Trophoblast cell (in vitro differentiated cells and primary cell): ENCODE measurements around the gene KIF26A.

Source experiments
- DNase-seq, 2 donors: peaks; one replicate each; pipeline ENCODE4 v3.0.0-alpha.2; 2016
- H2AFZ ChIP-seq: 2 replicates; pipeline ENCODE4 v1.6.1; 2013; ENCODE audit warnings: low read length, moderate library complexity, mild to moderate bottlenecking; ENCODE audit not compliant: insufficient read depth, poor library complexity
- H2AK5ac ChIP-seq: 2 replicates; pipeline ENCODE4 v1.6.1; 2013; ENCODE audit warnings: mild to moderate bottlenecking, low read length
- H2BK120ac ChIP-seq: 2 replicates; pipeline ENCODE4 v1.6.1; 2013; ENCODE audit warnings: low read length, mild to moderate bottlenecking, moderate library complexity; ENCODE audit not compliant: insufficient read depth, poor library complexity
- H2BK12ac ChIP-seq: 2 replicates; pipeline ENCODE4 v1.6.1; 2013; ENCODE audit warnings: mild to moderate bottlenecking, low read length, moderate library complexity
- H2BK5ac ChIP-seq: 2 replicates; pipeline ENCODE4 v1.6.1; 2013; ENCODE audit warnings: low read length, low read depth, moderate library complexity, mild to moderate bottlenecking; ENCODE audit not compliant: poor library complexity
- H3K14ac ChIP-seq: 2 replicates; pipeline ENCODE4 v1.6.1; 2013; ENCODE audit warnings: mild to moderate bottlenecking, low read length
- H3K18ac ChIP-seq: 2 replicates; pipeline ENCODE4 v1.6.1; 2013; ENCODE audit warnings: mild to moderate bottlenecking, low read length
- H3K23ac ChIP-seq: 2 replicates; pipeline ENCODE4 v1.6.1; 2013; ENCODE audit warnings: low read length
- H3K27ac ChIP-seq: 2 replicates; pipeline ENCODE4 v1.5.1; 2013; ENCODE audit warnings: low read depth, mild to moderate bottlenecking, inconsistent platforms, low read length, moderate library complexity
- H3K27me3 ChIP-seq: 2 replicates; pipeline ENCODE4 v1.6.1; 2013; ENCODE audit warnings: inconsistent platforms, mild to moderate bottlenecking, low read length, moderate library complexity; ENCODE audit not compliant: insufficient read depth
- H3K36me3 ChIP-seq, 2 experiments: 1 replicate in 1 of 2; 2 replicates in 1 of 2; pipeline ENCODE4 v1.6.1; 2013; ENCODE audit warnings: low read length in 2 of 2, mild to moderate bottlenecking in 2 of 2, moderate library complexity in 1 of 2; ENCODE audit not compliant: insufficient read depth in 2 of 2, control insufficient read depth in 1 of 2
- H3K4ac ChIP-seq: 2 replicates; pipeline ENCODE4 v1.6.1; 2013; ENCODE audit warnings: low read depth, mild to moderate bottlenecking, low read length, moderate library complexity
- H3K4me1 ChIP-seq, 2 experiments: 1 replicate in 1 of 2; 2 replicates in 1 of 2; pipeline ENCODE4 v1.6.1; 2013; ENCODE audit warnings: low read length in 2 of 2, mild to moderate bottlenecking in 2 of 2, moderate library complexity in 1 of 2; ENCODE audit not compliant: insufficient read depth in 2 of 2, control insufficient read depth in 1 of 2
- H3K4me2 ChIP-seq: 2 replicates; pipeline ENCODE4 v1.6.1; 2013; ENCODE audit warnings: inconsistent platforms, mild to moderate bottlenecking, low read length, moderate library complexity
- H3K4me3 ChIP-seq: 2 replicates; pipeline ENCODE4 v1.5.1; 2013; ENCODE audit warnings: mild to moderate bottlenecking, low read depth, low read length, inconsistent platforms
- H3K79me1 ChIP-seq: one replicate; pipeline ENCODE4 v1.6.1; 2013; ENCODE audit warnings: low read length
- H3K79me2 ChIP-seq: 2 replicates; pipeline ENCODE4 v1.6.1; 2013; ENCODE audit warnings: low read length, mild to moderate bottlenecking; ENCODE audit not compliant: control insufficient read depth, insufficient read depth, poor library complexity
- H3K9ac ChIP-seq: 2 replicates; pipeline ENCODE4 v1.6.1; 2013; ENCODE audit warnings: mild to moderate bottlenecking, low read length
- H3K9me3 ChIP-seq: 2 replicates; pipeline ENCODE4 v1.6.1; 2013; ENCODE audit warnings: low read depth, mild to moderate bottlenecking, control low read depth, inconsistent platforms, low read length; ENCODE audit not compliant: insufficient read depth
- H4K12ac ChIP-seq: 2 replicates; pipeline ENCODE4 v1.6.1; 2013; ENCODE audit warnings: low read depth, mild to moderate bottlenecking, low read length, moderate library complexity
- H4K8ac ChIP-seq: 2 replicates; pipeline ENCODE4 v1.6.1; 2013; ENCODE audit warnings: low read depth, mild to moderate bottlenecking, low read length, moderate library complexity
- H4K91ac ChIP-seq: one replicate; pipeline ENCODE4 v1.6.1; 2013; ENCODE audit warnings: low read depth, mild to moderate bottlenecking, low read length, moderate library complexity
- WGBS: extraction: QIAGEN DNeasy Blood & Tissue Kit; methylation state at CpG from one replicate; pipeline ENCODE4 v1.1.7; 2013; ENCODE audit warnings: missing lambda C conversion rate; ENCODE audit not compliant: insufficient read length, insufficient coverage; ENCODE audit errors: extremely low coverage; 5-methylcytosine and 5-hydroxymethylcytosine counted together

KIF26A gene

DNA sequence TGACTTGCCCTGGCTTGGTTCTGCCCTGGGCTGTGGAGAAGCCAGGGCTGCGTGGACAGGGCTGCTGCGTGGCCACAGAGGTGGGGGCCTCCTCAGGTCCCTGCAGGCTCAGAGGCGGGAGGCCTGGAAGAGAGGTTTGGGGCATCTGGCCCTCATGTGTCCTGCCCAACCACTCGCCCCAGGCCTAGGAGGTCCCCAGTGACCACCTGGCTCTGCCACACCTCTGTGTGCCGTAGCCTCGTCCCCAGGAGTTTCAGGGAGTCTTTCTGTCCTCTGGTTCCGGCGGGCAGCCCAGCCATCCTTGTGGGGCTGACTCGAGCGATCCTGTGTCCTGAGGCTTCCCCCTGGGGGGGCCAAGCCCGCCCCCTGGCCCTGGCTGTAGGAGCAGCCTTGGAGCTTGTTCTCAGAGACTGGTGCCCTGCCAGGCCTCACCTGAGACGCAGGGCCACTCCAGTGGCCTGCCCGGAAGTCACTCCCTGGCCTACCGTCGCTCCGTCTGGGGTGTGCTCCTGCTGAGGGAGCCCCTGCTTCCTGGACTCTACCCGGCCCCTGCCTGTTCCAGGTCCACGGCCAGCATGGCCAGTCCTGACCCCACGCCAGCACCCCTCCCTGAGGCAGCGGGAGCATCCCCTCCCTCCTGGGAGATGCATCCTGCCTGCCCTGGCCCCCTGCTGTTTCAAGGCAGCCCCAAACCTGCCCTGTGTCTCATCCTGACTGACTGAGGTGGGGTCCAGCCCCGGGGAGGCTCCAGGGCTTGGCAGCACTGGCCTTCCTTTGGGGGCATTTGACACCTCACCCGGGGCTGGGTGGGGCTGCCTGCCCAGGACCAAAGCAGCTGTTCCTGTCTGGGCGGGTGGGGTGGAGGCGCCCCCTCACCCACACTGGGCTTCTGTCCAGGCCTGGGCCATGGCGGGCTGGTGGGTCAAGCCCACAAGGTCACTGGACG lies 39.0 kb upstream of the KIF26A start:
- Histone ChIP-seq H4K8ac (no peak overlapping the region), H3K9me3 (peaks cover 2% of the 10 kb centered on the region), H3K4me3 (no peak overlapping the region), H3K14ac (no peak overlapping the region), H3K4me1 (no peaks in the 10 kb centered on the region), H4K12ac (no peak overlapping the region), H2BK12ac (no peak overlapping the region), H3K4me2 (no peak overlapping the region), H3K27me3 (no peaks in the 10 kb centered on the region), H3K27ac (no peak overlapping the region), H2AK5ac (no peak overlapping the region), H3K9ac (no peak overlapping the region), H3K4ac (no peak overlapping the region), H3K79me1 (no peaks in the 10 kb centered on the region), H2AFZ (no peak overlapping the region), H2BK120ac (no peak overlapping the region), H4K91ac (no peak overlapping the region), H3K36me3 (no peaks in the 10 kb centered on the region), H3K79me2 (no peaks in the 10 kb centered on the region), H2BK5ac (no peak overlapping the region), H3K23ac (no peak overlapping the region), H3K18ac (no peak overlapping the region)
- no peak for DNase-seq
- WGBS = no CpG with 5 or more reads among the region's 26 CpGs

DNA sequence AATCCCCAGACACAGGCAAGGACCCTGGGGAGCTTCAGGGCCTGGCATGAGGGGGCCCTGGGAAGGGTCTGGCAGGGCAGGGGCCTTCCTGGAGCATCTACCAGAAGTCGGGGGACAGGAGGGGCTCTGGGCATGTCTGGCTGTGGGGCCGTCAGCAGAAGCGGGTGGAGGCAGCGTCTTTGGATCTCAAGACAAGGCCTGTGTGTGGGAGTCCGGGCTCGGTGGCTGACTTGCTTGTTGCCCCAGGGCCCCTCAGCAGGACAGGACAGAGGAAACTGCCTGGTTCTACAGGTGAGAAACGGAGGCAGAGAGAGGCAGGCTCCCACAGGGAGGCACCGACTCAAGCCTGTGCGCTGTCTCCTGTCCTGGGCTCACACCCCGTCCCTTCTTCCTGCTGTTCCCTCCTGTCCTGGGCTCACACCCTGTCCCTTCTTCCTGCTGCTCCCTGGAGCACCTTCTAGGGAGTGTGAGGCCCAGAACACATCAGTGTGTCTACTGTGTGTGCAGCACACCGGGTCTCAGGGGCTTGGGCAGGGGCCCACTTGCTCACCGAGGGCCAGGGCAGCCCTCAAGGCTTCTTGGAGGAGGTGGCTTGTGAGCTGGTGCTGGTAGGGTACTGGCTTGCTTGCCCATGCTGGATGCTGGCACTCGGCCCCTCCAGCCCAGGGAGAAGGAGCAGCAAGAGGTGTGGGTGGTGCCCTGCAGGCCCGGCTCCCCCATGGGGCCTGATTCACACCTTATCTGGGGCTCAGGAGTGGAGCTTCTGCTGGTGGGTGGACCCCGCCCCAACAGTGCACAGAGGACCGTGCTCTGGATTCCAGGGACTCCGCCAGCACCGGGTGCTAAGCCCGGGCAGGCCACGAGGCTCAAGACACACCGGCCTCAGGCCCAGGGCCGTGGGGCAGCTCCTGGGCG lies 38.0 kb upstream of the KIF26A start:
- Histone ChIP-seq H3K18ac (no peak overlapping the region), H3K79me2 (no peaks in the 10 kb centered on the region), H3K79me1 (no peaks in the 10 kb centered on the region), H3K14ac (no peak overlapping the region), H2BK5ac (no peak overlapping the region), H4K12ac (no peak overlapping the region), H3K27ac (no peak overlapping the region), H3K36me3 (no peaks in the 10 kb centered on the region), H3K4me1 (no peaks in the 10 kb centered on the region), H2BK12ac (no peak overlapping the region), H2AFZ (no peak overlapping the region), H2BK120ac (no peak overlapping the region), H3K23ac (no peak overlapping the region), H3K9ac (no peak overlapping the region), H3K4me3 (no peak overlapping the region), H4K91ac (no peak overlapping the region), H2AK5ac (no peak overlapping the region), H3K4me2 (no peak overlapping the region), H3K4ac (no peak overlapping the region), H3K27me3 (no peaks in the 10 kb centered on the region), H3K9me3 (no peaks in the 10 kb centered on the region), H4K8ac (no peak overlapping the region)
- no CpG with 5 or more reads among the region's 23 CpGs for WGBS
- DNase-seq = no peak

DNA sequence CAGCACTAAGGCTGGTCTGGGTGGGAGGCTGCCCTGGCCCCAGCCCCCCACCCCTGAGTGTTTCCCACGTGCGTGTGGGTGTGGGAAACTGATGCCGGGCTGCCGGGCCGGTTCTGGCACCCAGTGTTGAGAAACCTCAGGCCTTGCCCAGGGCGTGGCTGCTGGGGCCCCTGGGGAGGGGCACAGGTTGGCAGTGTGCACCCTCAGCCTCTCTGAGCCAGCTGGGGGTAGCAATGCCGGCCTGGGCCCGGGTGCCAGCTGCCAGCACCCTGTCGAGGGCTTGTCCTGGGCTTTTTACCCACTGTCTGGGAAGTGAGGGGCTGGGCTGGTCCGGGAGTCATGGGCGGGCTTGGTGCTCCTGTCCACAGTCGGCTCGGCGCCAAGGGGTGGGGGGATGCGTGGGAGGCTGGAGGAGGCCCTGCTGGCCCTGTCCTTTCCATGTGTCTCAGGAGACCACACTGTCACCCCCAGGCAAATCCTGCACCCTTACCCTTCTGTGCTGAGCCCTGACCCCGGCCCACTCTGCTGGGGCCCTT lies 37.2 kb upstream of the KIF26A start:
- Histone ChIP-seq H3K79me1 (no peaks in the 10 kb centered on the region), H2BK12ac (no peak overlapping the region), H4K91ac (no peak overlapping the region), H4K12ac (no peak overlapping the region), H3K4ac (no peak overlapping the region), H3K9ac (no peak overlapping the region), H3K18ac (no peak overlapping the region), H3K4me1 (no peaks in the 10 kb centered on the region), H3K23ac (no peak overlapping the region), H2BK120ac (no peak overlapping the region), H3K27me3 (no peaks in the 10 kb centered on the region), H2AFZ (no peak overlapping the region), H2BK5ac (no peak overlapping the region), H3K4me3 (no peak overlapping the region), H3K27ac (no peak overlapping the region), H3K4me2 (no peak overlapping the region), H3K14ac (no peak overlapping the region), H3K79me2 (no peaks in the 10 kb centered on the region), H3K36me3 (no peaks in the 10 kb centered on the region), H3K9me3 (no peaks in the 10 kb centered on the region), H4K8ac (no peak overlapping the region), H2AK5ac (no peak overlapping the region)
- no peak for DNase-seq
- no CpG with 5 or more reads among the region's 16 CpGs for WGBS

DNA sequence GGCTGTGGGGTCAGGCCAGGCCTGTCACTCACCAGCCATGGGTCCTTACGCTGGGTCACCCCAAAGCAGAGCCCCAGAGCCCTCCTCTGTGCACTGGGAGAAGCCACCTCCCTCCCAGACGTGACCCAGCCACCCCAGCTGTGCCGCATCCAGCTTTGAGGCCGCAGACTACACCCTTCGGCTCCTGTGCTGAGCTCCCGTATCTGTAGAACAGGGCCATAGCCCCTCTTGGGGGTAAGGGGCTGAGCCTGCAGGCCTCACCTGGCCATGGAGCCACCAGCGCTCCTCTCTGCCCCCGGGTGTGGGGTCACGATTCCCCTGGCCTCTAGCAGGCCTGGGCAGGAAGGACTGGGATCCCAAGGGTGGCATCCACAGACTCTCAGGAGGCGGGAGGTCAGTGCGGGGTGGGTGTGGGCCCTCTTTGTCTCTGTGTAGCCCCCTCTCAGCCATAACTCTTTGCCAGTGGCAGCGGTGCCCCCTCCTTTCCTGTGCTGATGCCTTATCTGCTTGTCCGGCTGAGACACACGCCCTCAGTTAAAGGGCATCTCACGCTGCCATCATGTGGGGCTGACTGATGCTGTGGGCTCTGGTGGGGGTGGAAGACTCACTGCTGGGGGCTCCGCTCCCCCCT lies 36.6 kb upstream of the KIF26A start:
- no peak for DNase-seq
- H3K9me3 ChIP-seq = no peaks in the 10 kb centered on the region
- no peak overlapping the region for H3K4me3 ChIP-seq
- no peak overlapping the region for H4K91ac ChIP-seq
- H3K4ac ChIP-seq = no peak overlapping the region
- no peak overlapping the region for H4K8ac ChIP-seq
- H4K12ac ChIP-seq = no peak overlapping the region
- no peaks in the 10 kb centered on the region for H3K79me2 ChIP-seq
- H3K4me2 ChIP-seq = no peak overlapping the region
- no peak overlapping the region for H3K27ac ChIP-seq
- H2BK5ac ChIP-seq = no peak overlapping the region
- H3K27me3 ChIP-seq = no peaks in the 10 kb centered on the region
- H3K36me3 ChIP-seq = no peaks in the 10 kb centered on the region
- H3K23ac ChIP-seq = no peak overlapping the region
- H3K79me1 ChIP-seq = no peaks in the 10 kb centered on the region
- H2BK120ac ChIP-seq = no peak overlapping the region
- WGBS = no CpG with 5 or more reads among the region's 16 CpGs
- H2AFZ ChIP-seq = no peak overlapping the region
- H3K18ac ChIP-seq = no peak overlapping the region
- no peak overlapping the region for H3K9ac ChIP-seq
- H3K4me1 ChIP-seq = no peaks in the 10 kb centered on the region
- no peak overlapping the region for H3K14ac ChIP-seq
- no peak overlapping the region for H2AK5ac ChIP-seq
- no peak overlapping the region for H2BK12ac ChIP-seq
